T-helper 17 cell (primary cell): ENCODE data around the gene C1QL4. TPM values are rescaled to one million over a fixed set of nuclear protein-coding genes. Genes with fewer than 3 reads are reported as not detected.
"Not testable (repeated sequence)": the region's sequence is repeated elsewhere in the genome, so short reads cannot be mapped to it uniquely, and the experiment has no call there.

Experiments used
- ATAC-seq: fragments of 150-1000 bp; cut with Tn5 transposase; 2 replicates; pipeline ENCODE4 v1.10.0; 2021; ENCODE audit warnings: mild to moderate bottlenecking, moderate library complexity
- DNase-seq, 3 donors: peaks; one replicate each; pipeline versions ENCODE4 v3.0.0 to v3.0.0-alpha.2; 2020 to 2021
- H3K9me3 ChIP-seq: one replicate; pipeline ENCODE4 v1.7.0; 2013; ENCODE audit warnings: low read length, mild to moderate bottlenecking; ENCODE audit not compliant: control insufficient read depth, poor library complexity, severe bottlenecking
- H3K27ac Mint-ChIP-seq: one replicate; pipeline ENCODE4 v1.8.0; 2022; ENCODE audit warnings: mild to moderate bottlenecking, moderate library complexity, mixed read lengths
- H3K27me3 Mint-ChIP-seq: one replicate; pipeline ENCODE4 v1.8.0; 2022; ENCODE audit warnings: mixed read lengths
- H3K36me3 Mint-ChIP-seq: one replicate; pipeline ENCODE4 v1.8.0; 2022; ENCODE audit warnings: low read depth, mixed read lengths
- H3K4me1 Mint-ChIP-seq: one replicate; pipeline ENCODE4 v1.8.0; 2022; ENCODE audit warnings: mild to moderate bottlenecking, mixed read lengths
- H3K4me3 Mint-ChIP-seq: one replicate; pipeline ENCODE4 v1.8.0; 2022; ENCODE audit warnings: mild to moderate bottlenecking, moderate library complexity, mixed read lengths
- total RNA-seq, 4 donors: library from RNA in 2 of 4; stranded (reverse) in 2 of 4; gene quantifications; one replicate each; pipeline ENCODE4 v1.2.3 and lab custom pipeline; 2022 to 2026

C1QL4 gene
- total RNA-seq, 2 donors from 2014 or later: not detected

GRCh38 chr12:49283541-49284429 lies 53.2 kb downstream of the C1QL4 start:
- peaks cover 55% of the 10 kb centered on the region for H3K27me3 Mint-ChIP-seq
- H3K27ac Mint-ChIP-seq: no peak overlapping the region
- DNase-seq (no peak), ATAC-seq (no peak)
- no peaks in the 10 kb centered on the region for H3K9me3 ChIP-seq
- peaks cover 2% of the 10 kb centered on the region for H3K36me3 Mint-ChIP-seq
- no peak overlapping the region for H3K4me3 Mint-ChIP-seq
- peaks cover 7% of the 10 kb centered on the region for H3K4me1 Mint-ChIP-seq

GRCh38 chr12:49282740-49283375 lies 54.1 kb downstream of the C1QL4 start:
- not testable (repeated sequence) for H3K36me3 Mint-ChIP-seq, DNase-seq, ATAC-seq, H3K4me1 Mint-ChIP-seq, H3K4me3 Mint-ChIP-seq, H3K9me3 ChIP-seq, H3K27ac Mint-ChIP-seq
- H3K27me3 Mint-ChIP-seq: peaks cover 46% of the 10 kb centered on the region

Other genes starting within 250 kb of the C1QL4 start
- under 1 TPM; 0.17 to 0.44 TPM for gene DHH, start 242.4 kb downstream of the C1QL4 start, total RNA-seq
- gene LMBR1L, start 226.3 kb downstream of the C1QL4 start, total RNA-seq: 100 to 1,000 TPM; 257 to 270 TPM
- 100 to 1,000 TPM; 137 to 159 TPM for gene TUBA1B, start 205.8 kb downstream of the C1QL4 start, total RNA-seq
- gene TUBA1A, start 148.1 kb downstream of the C1QL4 start, total RNA-seq: 100 to 1,000 TPM; 282 to 416 TPM
- 10 to 100 TPM; 49.7 to 66.7 TPM for gene TUBA1C, start 72.1 kb downstream of the C1QL4 start, total RNA-seq
- gene PRPH, start 42.0 kb downstream of the C1QL4 start, total RNA-seq: not detected
- under 1 TPM in 1 of 2 donors, not detected in 1; 0.55 TPM for gene TROAP, start 13.9 kb downstream of the C1QL4 start, total RNA-seq
- gene DNAJC22, start 9.7 kb upstream of the C1QL4 start, total RNA-seq: not detected
- 1 to 10 TPM; 5.2 TPM for gene SPATS2, start 30.3 kb upstream of the C1QL4 start, total RNA-seq
- 1 to 10 TPM; 2.7 to 3.1 TPM for gene KCNH3, start 201.8 kb upstream of the C1QL4 start, total RNA-seq
- 10 to 100 TPM; 78.0 to 92.2 TPM for gene MCRS1, start 231.0 kb upstream of the C1QL4 start, total RNA-seq